ENCODE measurements around the gene ENDOU. TPM values are rescaled to one million over a fixed set of nuclear protein-coding genes. Genes with fewer than 3 reads are reported as not detected.
"Not testable (repeated sequence)": the region's sequence is repeated elsewhere in the genome, so short reads cannot be mapped to it uniquely, and the experiment has no call there.

The ENDOU gene
- total RNA-seq, 1 donor from 2014 or later: not detected

DNA sequence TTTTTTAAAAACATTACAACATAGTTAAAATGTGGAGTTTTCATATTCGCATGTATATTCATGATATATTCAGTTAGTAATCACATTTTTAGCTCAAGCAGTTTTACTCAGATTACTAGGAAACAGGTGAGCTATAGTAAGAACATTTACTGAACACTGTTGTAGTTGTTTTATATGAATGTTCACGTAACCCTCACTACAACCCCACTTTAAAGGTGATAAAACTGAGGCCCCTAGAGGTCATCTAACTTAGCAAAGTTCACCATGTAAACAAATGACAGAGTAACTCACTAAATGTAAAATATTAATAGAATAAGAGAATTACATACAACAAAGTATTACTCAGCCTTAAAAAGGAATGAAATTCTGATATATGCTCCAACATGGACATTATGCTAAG, 45.5 kb downstream of the ENDOU start:
- TF ChIP-seq, protein P1, sequence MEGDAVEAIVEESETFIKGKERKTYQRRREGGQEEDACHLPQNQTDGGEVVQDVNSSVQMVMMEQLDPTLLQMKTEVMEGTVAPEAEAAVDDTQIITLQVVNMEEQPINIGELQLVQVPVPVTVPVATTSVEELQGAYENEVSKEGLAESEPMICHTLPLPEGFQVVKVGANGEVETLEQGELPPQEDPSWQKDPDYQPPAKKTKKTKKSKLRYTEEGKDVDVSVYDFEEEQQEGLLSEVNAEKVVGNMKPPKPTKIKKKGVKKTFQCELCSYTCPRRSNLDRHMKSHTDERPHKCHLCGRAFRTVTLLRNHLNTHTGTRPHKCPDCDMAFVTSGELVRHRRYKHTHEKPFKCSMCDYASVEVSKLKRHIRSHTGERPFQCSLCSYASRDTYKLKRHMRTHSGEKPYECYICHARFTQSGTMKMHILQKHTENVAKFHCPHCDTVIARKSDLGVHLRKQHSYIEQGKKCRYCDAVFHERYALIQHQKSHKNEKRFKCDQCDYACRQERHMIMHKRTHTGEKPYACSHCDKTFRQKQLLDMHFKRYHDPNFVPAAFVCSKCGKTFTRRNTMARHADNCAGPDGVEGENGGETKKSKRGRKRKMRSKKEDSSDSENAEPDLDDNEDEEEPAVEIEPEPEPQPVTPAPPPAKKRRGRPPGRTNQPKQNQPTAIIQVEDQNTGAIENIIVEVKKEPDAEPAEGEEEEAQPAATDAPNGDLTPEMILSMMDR (IDR thresholded peaks at IDR 0.05; ENCODE audit: insufficient read depth, low read length, poor library complexity, severe bottlenecking): no peak
- no peaks in the 10 kb centered on the region for H3K36me3 ChIP-seq (ENCODE audit: control insufficient read depth, insufficient read depth, low read length)
- H3K27me3 ChIP-seq (ENCODE audit: control insufficient read depth, insufficient read depth, low read length): no peaks in the 10 kb centered on the region
- DNase-seq (ENCODE audit: low read depth): no peak
- H3K4me3 ChIP-seq (ENCODE audit: low read depth, low read length): no peak overlapping the region

DNA sequence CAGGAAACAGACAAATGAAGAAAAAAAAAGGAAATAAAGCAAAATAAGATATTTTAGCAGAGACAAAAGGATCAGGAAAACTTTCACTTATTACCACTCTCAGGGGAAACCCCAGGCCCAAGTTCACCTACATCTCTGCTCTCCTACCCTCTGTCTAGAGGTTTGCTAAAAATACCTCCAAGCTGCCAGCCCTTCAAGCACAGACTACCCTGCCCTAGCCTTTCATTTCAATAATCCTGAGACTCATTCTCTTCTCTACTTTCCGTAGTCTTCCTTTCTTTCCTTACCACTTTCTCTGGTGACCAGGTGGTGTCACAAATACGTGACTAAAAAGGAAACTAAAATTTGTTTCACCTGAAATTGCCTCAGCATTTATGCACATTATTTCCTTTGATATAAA, 53.2 kb downstream of the ENDOU start:
- Histone ChIP-seq H3K36me3 (ENCODE audit: control insufficient read depth, insufficient read depth, low read length) (no peaks in the 10 kb centered on the region), H3K27me3 (ENCODE audit: control insufficient read depth, insufficient read depth, low read length) (no peaks in the 10 kb centered on the region), H3K4me3 (ENCODE audit: low read depth, low read length) (no peak overlapping the region)
- TF ChIP-seq, protein P1 (IDR thresholded peaks at IDR 0.05; ENCODE audit: insufficient read depth, low read length, poor library complexity, severe bottlenecking): no peak
- DNase-seq (ENCODE audit: low read depth): no peak

DNA sequence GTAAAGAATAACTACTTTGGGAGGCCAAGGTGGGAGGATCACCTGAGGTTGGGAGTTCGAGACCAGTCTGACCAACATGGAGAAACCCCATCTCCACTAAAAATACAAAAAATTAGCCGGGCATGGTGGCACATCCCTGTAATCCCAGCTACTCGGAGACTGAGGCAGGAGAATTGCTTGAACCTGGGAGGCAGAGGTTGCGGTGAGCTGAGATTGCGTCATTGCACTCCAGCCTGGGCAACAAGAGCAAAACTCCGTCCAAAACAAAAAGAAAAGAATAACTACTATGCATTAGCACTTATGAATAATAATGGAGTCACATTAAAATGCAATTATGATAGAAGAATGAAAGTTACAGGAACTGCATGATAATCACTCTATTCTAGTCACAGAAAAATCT, 57.4 kb downstream of the ENDOU start:
- not testable (repeated sequence) for H3K36me3 ChIP-seq (ENCODE audit: control insufficient read depth, insufficient read depth, low read length); DNase-seq (ENCODE audit: low read depth); H3K4me3 ChIP-seq (ENCODE audit: low read depth, low read length); H3K27me3 ChIP-seq (ENCODE audit: control insufficient read depth, insufficient read depth, low read length)

Other genes with a start within 250 kb of the ENDOU start
- gene RPAP3, start 19.5 kb downstream of the ENDOU start, total RNA-seq: 15.7 and 27.7 TPM in 2 replicates
- 8.7 and 14.3 TPM in 2 replicates for gene RAPGEF3, start 33.4 kb upstream of the ENDOU start, total RNA-seq
- gene SLC48A1, start 47.7 kb upstream of the ENDOU start, total RNA-seq: 18.5 and 26.5 TPM in 2 replicates
- gene HDAC7, start 94.4 kb upstream of the ENDOU start, total RNA-seq: 52.1 and 62.2 TPM in 2 replicates
- 21.9 and 25.6 TPM in 2 replicates for gene VDR, start 179.5 kb upstream of the ENDOU start, total RNA-seq
- gene TMEM106C, start 238.1 kb upstream of the ENDOU start, total RNA-seq: 96.3 and 133 TPM in 2 replicates

Data from kidney epithelial cell (primary cell).